Activated naive CD8-positive, alpha-beta T cell treated with anti-CD3 and anti-CD28 coated beads, Interleukin-2, amount 50 U/mL, for 24 hours (primary cell): ENCODE measurements around the gene RNLS.

ENCODE experiments used
- ATAC-seq: fragments of 150-1000 bp; cut with Tn5 transposase; one replicate; pipeline ENCODE4 v1.10.0; 2021
- DNase-seq: peaks from one replicate; pipeline ENCODE4 v3.0.0; 2021
- H3K27ac Mint-ChIP-seq: one replicate; pipeline ENCODE4 v1.8.0; 2021; ENCODE audit warnings: mild to moderate bottlenecking, mixed read lengths
- H3K27me3 Mint-ChIP-seq: one replicate; pipeline ENCODE4 v1.8.0; 2021; ENCODE audit warnings: mixed read lengths
- H3K36me3 Mint-ChIP-seq: one replicate; pipeline ENCODE4 v1.8.0; 2021; ENCODE audit warnings: low read depth, mixed read lengths
- H3K4me1 Mint-ChIP-seq: one replicate; pipeline ENCODE4 v1.8.0; 2021; ENCODE audit warnings: mixed read lengths
- H3K4me3 Mint-ChIP-seq: one replicate; pipeline ENCODE4 v1.8.0; 2021; ENCODE audit warnings: mild to moderate bottlenecking, moderate library complexity, mixed read lengths
- H3K9me3 Mint-ChIP-seq: one replicate; pipeline ENCODE4 v1.8.0; 2021; ENCODE audit warnings: mixed read lengths

Gene RNLS

GRCh38 chr10:88538048-88538447, 45.1 kb downstream of the RNLS start:
- Mint-ChIP-seq H3K36me3 (no peaks in the 10 kb centered on the region), H3K4me3 (no peak overlapping the region), H3K9me3 (no peaks in the 10 kb centered on the region), H3K27ac (no peak overlapping the region), H3K4me1 (no peaks in the 10 kb centered on the region), H3K27me3 (peaks cover 3% of the 10 kb centered on the region)
- no peak for DNase-seq
- ATAC-seq = no peak

- no peaks in the 10 kb centered on the region for H3K4me1 Mint-ChIP-seq
- no peaks in the 10 kb centered on the region for H3K9me3 Mint-ChIP-seq
- no peaks in the 10 kb centered on the region for H3K36me3 Mint-ChIP-seq
- H3K27me3 Mint-ChIP-seq = peaks cover 3% of the 10 kb centered on the region
- no peak overlapping the region for H3K27ac Mint-ChIP-seq
- DNase-seq = no peak
- H3K4me3 Mint-ChIP-seq = no peak overlapping the region
- ATAC-seq = no peak
These were observed 45.8 kb downstream of the RNLS start for GRCh38 chr10:88537322-88537721.

GRCh38 chr10:88536437-88536836, 46.7 kb downstream of the RNLS start:
- no peak for DNase-seq
- H3K36me3 Mint-ChIP-seq = no peaks in the 10 kb centered on the region
- peaks cover 3% of the 10 kb centered on the region for H3K27me3 Mint-ChIP-seq
- H3K9me3 Mint-ChIP-seq = no peaks in the 10 kb centered on the region
- H3K4me3 Mint-ChIP-seq = no peak overlapping the region
- no peaks in the 10 kb centered on the region for H3K4me1 Mint-ChIP-seq
- no peak for ATAC-seq
- H3K27ac Mint-ChIP-seq = no peak overlapping the region

- Mint-ChIP-seq H3K4me1 (no peaks in the 10 kb centered on the region), H3K4me3 (no peak overlapping the region), H3K27ac (no peak overlapping the region), H3K27me3 (peaks cover 6% of the 10 kb centered on the region), H3K9me3 (no peaks in the 10 kb centered on the region), H3K36me3 (no peaks in the 10 kb centered on the region)
- no peak for DNase-seq
- ATAC-seq = no peak
These were observed 48.9 kb downstream of the RNLS start for GRCh38 chr10:88534072-88534665.

- H3K9me3 Mint-ChIP-seq = no peaks in the 10 kb centered on the region
- H3K4me3 Mint-ChIP-seq = no peak overlapping the region
- peaks cover 6% of the 10 kb centered on the region for H3K27me3 Mint-ChIP-seq
- no peaks in the 10 kb centered on the region for H3K36me3 Mint-ChIP-seq
- H3K4me1 Mint-ChIP-seq = no peaks in the 10 kb centered on the region
- no peak for DNase-seq
- no peak for ATAC-seq
- H3K27ac Mint-ChIP-seq = no peak overlapping the region
These were observed 51.6 kb downstream of the RNLS start for GRCh38 chr10:88531392-88532052.

- DNase-seq = no peak
- Mint-ChIP-seq H3K27me3 (peaks cover 6% of the 10 kb centered on the region), H3K4me1 (no peaks in the 10 kb centered on the region), H3K36me3 (no peaks in the 10 kb centered on the region), H3K4me3 (no peak overlapping the region), H3K27ac (no peak overlapping the region), H3K9me3 (no peaks in the 10 kb centered on the region)
- ATAC-seq = no peak
These were observed 52.3 kb downstream of the RNLS start for GRCh38 chr10:88530629-88531391.

- H3K4me1 Mint-ChIP-seq = no peaks in the 10 kb centered on the region
These were observed 53.0 kb downstream of the RNLS start for GRCh38 chr10:88530093-88530492.

GRCh38 chr10:88528806-88529570, 54.1 kb downstream of the RNLS start:
- H3K36me3 Mint-ChIP-seq = no peaks in the 10 kb centered on the region
- no peak overlapping the region for H3K27ac Mint-ChIP-seq
- no peak for ATAC-seq
- H3K4me3 Mint-ChIP-seq = no peak overlapping the region
- DNase-seq = no peak
- peaks cover 6% of the 10 kb centered on the region for H3K27me3 Mint-ChIP-seq
- H3K4me1 Mint-ChIP-seq = no peaks in the 10 kb centered on the region
- no peaks in the 10 kb centered on the region for H3K9me3 Mint-ChIP-seq

More at GRCh38 chr10:88530093-88530492, 53.0 kb downstream of the RNLS start:
- Mint-ChIP-seq H3K4me3 (no peak overlapping the region), H3K36me3 (no peaks in the 10 kb centered on the region), H3K27ac (no peak overlapping the region), H3K9me3 (no peaks in the 10 kb centered on the region), H3K27me3 (peaks cover 6% of the 10 kb centered on the region)
- DNase-seq (no peak), ATAC-seq (no peak)

- ATAC-seq = no peak
- Mint-ChIP-seq H3K36me3 (no peaks in the 10 kb centered on the region), H3K4me3 (no peak overlapping the region), H3K27ac (no peak overlapping the region), H3K27me3 (peaks cover 4% of the 10 kb centered on the region), H3K4me1 (no peaks in the 10 kb centered on the region), H3K9me3 (no peaks in the 10 kb centered on the region)
- no peak for DNase-seq
These were observed 54.9 kb downstream of the RNLS start for GRCh38 chr10:88528201-88528600.

- no peak for ATAC-seq
- no peak for DNase-seq
- no peaks in the 10 kb centered on the region for H3K9me3 Mint-ChIP-seq
- no peaks in the 10 kb centered on the region for H3K4me1 Mint-ChIP-seq
- H3K27me3 Mint-ChIP-seq = peaks cover 4% of the 10 kb centered on the region
- no peak overlapping the region for H3K27ac Mint-ChIP-seq
- H3K36me3 Mint-ChIP-seq = no peaks in the 10 kb centered on the region
- no peak overlapping the region for H3K4me3 Mint-ChIP-seq
These were observed 55.9 kb downstream of the RNLS start for GRCh38 chr10:88527245-88527644.

- Mint-ChIP-seq H3K27ac (no peak overlapping the region), H3K4me3 (no peak overlapping the region), H3K4me1 (no peaks in the 10 kb centered on the region), H3K9me3 (no peaks in the 10 kb centered on the region), H3K36me3 (no peaks in the 10 kb centered on the region), H3K27me3 (peaks cover 4% of the 10 kb centered on the region)
- no peak for DNase-seq
- ATAC-seq = no peak
These were observed 56.5 kb downstream of the RNLS start for GRCh38 chr10:88526501-88527105.

GRCh38 chr10:88525371-88526069, 57.6 kb downstream of the RNLS start:
- no peak overlapping the region for H3K4me3 Mint-ChIP-seq
- no peaks in the 10 kb centered on the region for H3K9me3 Mint-ChIP-seq
- no peaks in the 10 kb centered on the region for H3K4me1 Mint-ChIP-seq
- no peak for DNase-seq
- no peak for ATAC-seq
- no peaks in the 10 kb centered on the region for H3K36me3 Mint-ChIP-seq
- H3K27ac Mint-ChIP-seq = no peak overlapping the region
- peaks cover 4% of the 10 kb centered on the region for H3K27me3 Mint-ChIP-seq

GRCh38 chr10:88523739-88524400, 59.2 kb downstream of the RNLS start:
- no peak for ATAC-seq
- Mint-ChIP-seq H3K27ac (no peak overlapping the region), H3K4me1 (no peaks in the 10 kb centered on the region), H3K9me3 (no peaks in the 10 kb centered on the region), H3K36me3 (no peaks in the 10 kb centered on the region), H3K27me3 (no peaks in the 10 kb centered on the region), H3K4me3 (no peak overlapping the region)
- no peak for DNase-seq
